Peyer's patch (tissue), 4 donors: Measurements from ENCODE around the gene WFDC12. TPM values are rescaled to one million over a fixed set of nuclear protein-coding genes. Genes with fewer than 3 reads are reported as not detected.

Experiments used
- DNase-seq, 3 donors: peaks; one replicate each; pipeline ENCODE4 v3.0.0-alpha.2; 2017 to 2019
- H3K27ac ChIP-seq, 4 donors: fragments of 200-600 bp; sonication (generic); one replicate each; pipeline ENCODE4 v1.5.1; 2016 to 2019
- H3K27me3 ChIP-seq, 2 donors: fragments of 200-600 bp; sonication (generic); one replicate each; pipeline ENCODE4 v1.5.1; 2019
- H3K36me3 ChIP-seq, 3 donors: fragments of 200-600 bp; sonication (generic); one replicate each; pipeline ENCODE4 v1.5.1; 2016 to 2019
- H3K4me1 ChIP-seq, 4 donors: fragments of 200-600 bp; sonication (generic); one replicate each; pipeline ENCODE4 v1.5.1; 2016 to 2019
- H3K4me3 ChIP-seq, 4 donors: fragments of 200-600 bp; sonication (generic); 1 replicate in 3 of 4; 2 replicates in 1 of 4; pipeline ENCODE4 v1.5.1; 2016 to 2019; ENCODE audit warnings: mild to moderate bottlenecking in 1 of 4
- H3K9me3 ChIP-seq, 4 donors: fragments of 200-600 bp; sonication (generic); one replicate each; pipeline ENCODE4 v1.5.1; 2016 to 2019; ENCODE audit warnings: mild to moderate bottlenecking in 1 of 4
- POLR2A ChIP-seq, 2 donors: fragments of 450-650 bp; IDR thresholded peaks; one replicate each; pipeline ENCODE4 v1.5.1; 2017; ENCODE audit warnings: antibody characterized with exemption in 2 of 2, mild to moderate bottlenecking in 2 of 2, moderate library complexity in 2 of 2
- total RNA-seq, 4 donors: library from RNA; depleted of rRNA; stranded (reverse); fragments of >200 nt; gene quantifications; one replicate each; pipeline ENCODE4 v1.1.0, GENCODE V29; 2016
- TF ChIP-seq, protein P1 (sequence below), 6 experiments: fragments of 450-650 bp in 4 of 6; fragments of 200-600 bp in 2 of 6; sonication (generic) in 1 of 6; IDR thresholded peaks; one replicate each; pipeline ENCODE4 v1.5.1; 2017 to 2019; ENCODE audit warnings: antibody characterized with exemption in 6 of 6, mild to moderate bottlenecking in 3 of 6, moderate library complexity in 1 of 6

Gene WFDC12
- total RNA-seq, 4 donors from 2014 or later = not detected

- H3K27me3 ChIP-seq = no peaks in the 10 kb centered on the region
- no peak for DNase-seq
- H3K4me3 ChIP-seq = no peak within 1 kb of the TSS
- no peak within 1 kb of the TSS for H3K27ac ChIP-seq
- no peaks in the 10 kb centered on the region for H3K9me3 ChIP-seq
- no peaks in the 10 kb centered on the region for H3K36me3 ChIP-seq
- H3K4me1 ChIP-seq = no peaks in the 10 kb centered on the region
- TF ChIP-seq POLR2A (IDR thresholded peaks at IDR 0.05) = no peak
- TF ChIP-seq, protein P1, sequence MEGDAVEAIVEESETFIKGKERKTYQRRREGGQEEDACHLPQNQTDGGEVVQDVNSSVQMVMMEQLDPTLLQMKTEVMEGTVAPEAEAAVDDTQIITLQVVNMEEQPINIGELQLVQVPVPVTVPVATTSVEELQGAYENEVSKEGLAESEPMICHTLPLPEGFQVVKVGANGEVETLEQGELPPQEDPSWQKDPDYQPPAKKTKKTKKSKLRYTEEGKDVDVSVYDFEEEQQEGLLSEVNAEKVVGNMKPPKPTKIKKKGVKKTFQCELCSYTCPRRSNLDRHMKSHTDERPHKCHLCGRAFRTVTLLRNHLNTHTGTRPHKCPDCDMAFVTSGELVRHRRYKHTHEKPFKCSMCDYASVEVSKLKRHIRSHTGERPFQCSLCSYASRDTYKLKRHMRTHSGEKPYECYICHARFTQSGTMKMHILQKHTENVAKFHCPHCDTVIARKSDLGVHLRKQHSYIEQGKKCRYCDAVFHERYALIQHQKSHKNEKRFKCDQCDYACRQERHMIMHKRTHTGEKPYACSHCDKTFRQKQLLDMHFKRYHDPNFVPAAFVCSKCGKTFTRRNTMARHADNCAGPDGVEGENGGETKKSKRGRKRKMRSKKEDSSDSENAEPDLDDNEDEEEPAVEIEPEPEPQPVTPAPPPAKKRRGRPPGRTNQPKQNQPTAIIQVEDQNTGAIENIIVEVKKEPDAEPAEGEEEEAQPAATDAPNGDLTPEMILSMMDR (IDR thresholded peaks at IDR 0.05) = no peak
These were observed 9.5 kb downstream of the WFDC12 start, which contains the start of gene WFDC5 for GRCh38 chr20:45114465-45115385. WFDC5 (minus strand) TSS chr20:45115174; CDS start chr20:45115083, 91 bp downstream.

DNA sequence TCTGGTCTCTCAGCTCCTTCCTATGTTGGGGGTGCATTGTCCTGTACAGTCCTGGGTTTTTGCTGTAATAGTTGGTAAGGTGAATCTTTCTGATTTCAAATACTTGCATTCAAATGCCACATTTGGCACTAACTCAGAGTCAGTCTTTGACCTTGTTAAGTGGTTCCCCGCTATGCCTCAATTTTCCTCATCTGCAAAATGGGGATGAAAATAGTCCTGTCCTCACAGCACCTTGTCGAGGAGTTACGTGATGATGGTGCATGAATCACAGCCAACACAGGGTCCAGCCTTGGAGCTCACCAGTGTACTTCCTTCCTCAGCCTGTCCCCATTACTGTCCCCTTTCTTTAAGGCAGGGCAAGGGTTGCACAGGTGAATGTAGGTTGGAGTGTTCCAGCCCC is 10.4 kb downstream of the WFDC12 start:
- Histone ChIP-seq H3K9me3 (no peaks in the 10 kb centered on the region), H3K36me3 (no peaks in the 10 kb centered on the region), H3K27ac (no peak overlapping the region), H3K4me1 (no peaks in the 10 kb centered on the region), H3K4me3 (no peak overlapping the region), H3K27me3 (no peaks in the 10 kb centered on the region)
- no peak for DNase-seq
- TF ChIP-seq, protein P1 (IDR thresholded peaks at IDR 0.05) = no peak
- no peak for TF ChIP-seq POLR2A (IDR thresholded peaks at IDR 0.05)

GRCh38 chr20:45112754-45113153 is 11.5 kb downstream of the WFDC12 start:
- TF ChIP-seq POLR2A (IDR thresholded peaks at IDR 0.05) = no peak
- TF ChIP-seq, protein P1 (IDR thresholded peaks at IDR 0.05) = no peak
- H3K4me1 ChIP-seq = no peaks in the 10 kb centered on the region
- no peak for DNase-seq
- no peak overlapping the region for H3K27ac ChIP-seq
- H3K4me3 ChIP-seq = no peak overlapping the region
- no peaks in the 10 kb centered on the region for H3K9me3 ChIP-seq
- no peaks in the 10 kb centered on the region for H3K27me3 ChIP-seq
- no peaks in the 10 kb centered on the region for H3K36me3 ChIP-seq

DNA sequence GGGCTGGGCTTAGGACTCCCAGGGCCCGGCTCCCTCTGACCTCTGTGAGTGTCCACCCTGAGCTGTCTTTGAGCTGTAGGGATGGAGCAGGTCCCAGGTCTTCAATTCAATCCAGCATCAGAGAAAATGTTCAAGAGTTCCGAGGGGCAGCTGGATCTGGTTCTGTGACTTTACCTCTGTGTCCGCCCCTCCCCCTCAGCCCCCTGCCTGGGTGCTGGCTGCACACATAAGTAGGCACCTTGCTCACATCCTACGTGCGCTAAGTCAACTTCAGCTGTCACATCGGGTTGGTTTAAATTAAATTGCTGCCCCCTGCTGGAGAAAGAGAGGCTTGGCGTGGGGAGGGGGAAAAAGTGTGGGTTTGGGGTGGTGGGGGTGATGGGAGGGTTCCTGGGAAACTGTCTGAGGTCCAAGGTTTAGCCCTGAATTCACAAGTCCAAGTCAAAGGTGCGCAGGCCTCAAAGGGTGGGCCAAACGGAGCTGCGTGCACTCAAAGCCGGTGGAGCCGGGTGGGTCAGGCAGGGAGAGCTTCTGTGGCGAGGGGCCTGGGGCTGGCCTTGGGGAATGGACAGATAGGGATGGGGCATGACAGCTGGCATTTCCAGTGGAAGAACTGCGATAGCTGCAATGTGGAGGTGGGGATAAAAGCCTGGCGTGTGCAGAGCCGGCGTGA is 12.3 kb downstream of the WFDC12 start:
- DNase-seq = no peak
- Histone ChIP-seq H3K4me3 (no peak overlapping the region), H3K4me1 (no peaks in the 10 kb centered on the region), H3K9me3 (no peaks in the 10 kb centered on the region), H3K36me3 (no peaks in the 10 kb centered on the region), H3K27me3 (no peaks in the 10 kb centered on the region), H3K27ac (no peak overlapping the region)
- TF ChIP-seq, protein P1 (IDR thresholded peaks at IDR 0.05) = peak in 3 of 6 experiments; percentile 10 to 42 (median 16)
- TF ChIP-seq POLR2A (IDR thresholded peaks at IDR 0.05) = no peak

GRCh38 chr20:45111285-45111684 is 13.0 kb downstream of the WFDC12 start:
- TF ChIP-seq, protein P1 (IDR thresholded peaks at IDR 0.05) = no peak
- TF ChIP-seq POLR2A (IDR thresholded peaks at IDR 0.05) = no peak
- H3K4me3 ChIP-seq = no peak overlapping the region
- no peaks in the 10 kb centered on the region for H3K9me3 ChIP-seq
- H3K27me3 ChIP-seq = no peaks in the 10 kb centered on the region
- H3K36me3 ChIP-seq = no peaks in the 10 kb centered on the region
- no peak overlapping the region for H3K27ac ChIP-seq
- DNase-seq = no peak
- H3K4me1 ChIP-seq = no peaks in the 10 kb centered on the region
